H9 (cell line): ENCODE measurements around the gene CCDC154. TPM values are rescaled to one million over a fixed set of nuclear protein-coding genes. Genes with fewer than 3 reads are reported as not detected.

ENCODE experiments used
- DNase-seq: peaks from one replicate; pipeline ENCODE4 v3.0.0-alpha.2; 2017
- H2AFZ ChIP-seq: one replicate; pipeline ENCODE4 v1.6.1; 2013; ENCODE audit warnings: mild to moderate bottlenecking, low read length, control low read depth, moderate library complexity
- H2AK5ac ChIP-seq: 2 replicates; pipeline ENCODE4 v1.6.1; 2013; ENCODE audit warnings: low read length, control low read depth, mixed read lengths; ENCODE audit not compliant: insufficient read length
- H2BK120ac ChIP-seq: one replicate; pipeline ENCODE4 v1.6.1; 2013; ENCODE audit warnings: low read depth, mild to moderate bottlenecking, low read length, control low read depth, inconsistent platforms; ENCODE audit not compliant: poor library complexity, severe bottlenecking
- H2BK12ac ChIP-seq: 2 replicates; pipeline ENCODE4 v1.6.1; 2013; ENCODE audit warnings: low read length, control low read depth, mixed read lengths, low read depth; ENCODE audit not compliant: insufficient read length
- H2BK15ac ChIP-seq: 2 replicates; pipeline ENCODE4 v1.6.1; 2013; ENCODE audit warnings: low read depth, low read length, control low read depth
- H2BK20ac ChIP-seq: one replicate; pipeline ENCODE4 v1.6.1; 2013; ENCODE audit warnings: low read depth, mild to moderate bottlenecking, low read length, control low read depth, inconsistent platforms; ENCODE audit not compliant: poor library complexity, severe bottlenecking
- H2BK5ac ChIP-seq: 2 replicates; pipeline ENCODE4 v1.6.1; 2013; ENCODE audit warnings: low read length, control low read depth, mixed read lengths; ENCODE audit not compliant: insufficient read length
- H3K14ac ChIP-seq: 2 replicates; pipeline ENCODE4 v1.6.1; 2013; ENCODE audit warnings: low read length, control low read depth; ENCODE audit not compliant: insufficient read depth
- H3K18ac ChIP-seq: 2 replicates; pipeline ENCODE4 v1.6.1; 2013; ENCODE audit warnings: low read depth, mild to moderate bottlenecking, mixed read lengths, low read length, control low read depth; ENCODE audit not compliant: insufficient read length
- H3K23ac ChIP-seq: 2 replicates; pipeline ENCODE4 v1.6.1; 2013; ENCODE audit warnings: low read length, control low read depth, mixed read lengths, low read depth; ENCODE audit not compliant: insufficient read length
- H3K23me2 ChIP-seq: 2 replicates; pipeline ENCODE4 v1.6.1; 2013; ENCODE audit warnings: low read depth, mild to moderate bottlenecking, mixed read lengths, low read length, control low read depth; ENCODE audit not compliant: insufficient read length, poor library complexity, severe bottlenecking
- H3K27ac ChIP-seq: 2 replicates; pipeline ENCODE4 v1.5.1; 2013; ENCODE audit warnings: low read length, control low read depth, mixed read lengths, low read depth; ENCODE audit not compliant: insufficient read length
- H3K27me3 ChIP-seq: 2 replicates; pipeline ENCODE4 v1.6.1; 2013; ENCODE audit warnings: low read length, control low read depth, inconsistent platforms; ENCODE audit not compliant: insufficient read depth
- H3K4ac ChIP-seq: 2 replicates; pipeline ENCODE4 v1.6.1; 2013; ENCODE audit warnings: low read depth, mild to moderate bottlenecking, control low read depth, inconsistent platforms, low read length, moderate library complexity
- H3K4me1 ChIP-seq: 2 replicates; pipeline ENCODE4 v1.6.1; 2013; ENCODE audit warnings: low read length, control low read depth, inconsistent platforms; ENCODE audit not compliant: insufficient read depth
- H3K4me2 ChIP-seq: 2 replicates; pipeline ENCODE4 v1.6.1; 2013; ENCODE audit warnings: low read length, control low read depth, mixed read lengths; ENCODE audit not compliant: insufficient read length, insufficient read depth
- H3K56ac ChIP-seq: 2 replicates; pipeline ENCODE4 v1.6.1; 2013; ENCODE audit warnings: low read depth, mild to moderate bottlenecking, mixed read lengths, low read length, control low read depth; ENCODE audit not compliant: insufficient read length
- H3K79me1 ChIP-seq: 2 replicates; pipeline ENCODE4 v1.6.1; 2013; ENCODE audit warnings: low read depth, mild to moderate bottlenecking, moderate library complexity, low read length, control low read depth, inconsistent platforms; ENCODE audit not compliant: insufficient read depth, poor library complexity, severe bottlenecking
- H3K79me2 ChIP-seq: 2 replicates; pipeline ENCODE4 v1.6.1; 2013; ENCODE audit warnings: low read length, control low read depth, inconsistent platforms; ENCODE audit not compliant: insufficient read depth
- H3K9ac ChIP-seq: 2 replicates; pipeline ENCODE4 v1.6.1; 2013; ENCODE audit warnings: low read length, control low read depth, mixed read lengths; ENCODE audit not compliant: insufficient read length; ENCODE audit errors: extremely low read depth
- H3K9me3 ChIP-seq: one replicate; pipeline ENCODE4 v1.6.1; 2013; ENCODE audit warnings: low read depth, low read length, inconsistent platforms; ENCODE audit not compliant: control insufficient read depth
- H3T11ph ChIP-seq: one replicate; pipeline ENCODE4 v1.6.1; 2013; ENCODE audit warnings: mild to moderate bottlenecking, low read length, control low read depth, inconsistent platforms
- H4K20me1 ChIP-seq: one replicate; pipeline ENCODE4 v1.6.1; 2013; ENCODE audit not compliant: control insufficient read depth, insufficient read length, insufficient read depth
- H4K5ac ChIP-seq: 2 replicates; pipeline ENCODE4 v1.6.1; 2013; ENCODE audit warnings: low read depth, mild to moderate bottlenecking, mixed read lengths, low read length, control low read depth; ENCODE audit not compliant: insufficient read length
- H4K8ac ChIP-seq: replicated peaks from 2 replicates; pipeline ENCODE4 v1.6.1; 2013; ENCODE audit warnings: low read length, control low read depth, mixed read lengths, low read depth; ENCODE audit not compliant: insufficient read length
- H4K91ac ChIP-seq: 2 replicates; pipeline ENCODE4 v1.6.1; 2013; ENCODE audit warnings: low read depth, mild to moderate bottlenecking, moderate library complexity, mixed read lengths, low read length, control low read depth; ENCODE audit not compliant: insufficient read length
- H3K27ac Mint-ChIP-seq, 3 experiments: 2 replicates in 2 of 3; 3 replicates in 1 of 3; pipeline ENCODE4 v1.8.0; 2020 to 2021; ENCODE audit warnings: mixed read lengths in 3 of 3, mild to moderate bottlenecking in 1 of 3, moderate library complexity in 1 of 3
- H3K27me3 Mint-ChIP-seq: 2 replicates; pipeline ENCODE4 v1.8.0; 2021; ENCODE audit warnings: low read depth, mild to moderate bottlenecking, moderate library complexity, mixed read lengths
- H3K36me3 Mint-ChIP-seq, 3 experiments: 2 replicates in 2 of 3; 3 replicates in 1 of 3; pipeline ENCODE4 v1.8.0; 2020 to 2021; ENCODE audit warnings: low read depth in 3 of 3, mixed read lengths in 3 of 3; ENCODE audit not compliant: insufficient read depth in 1 of 3
- H3K4me1 Mint-ChIP-seq, 2 experiments: 2 replicates each; pipeline ENCODE4 v1.8.0; 2020; ENCODE audit warnings: mixed read lengths in 2 of 2
- H3K4me3 Mint-ChIP-seq, 2 experiments: 2 replicates in 1 of 2; 3 replicates in 1 of 2; pipeline ENCODE4 v1.8.0; 2020 to 2021; ENCODE audit warnings: mild to moderate bottlenecking in 2 of 2, mixed read lengths in 2 of 2, moderate library complexity in 1 of 2
- H3K9me3 Mint-ChIP-seq, 2 experiments: 2 replicates in 1 of 2; 3 replicates in 1 of 2; pipeline ENCODE4 v1.8.0; 2020; ENCODE audit warnings: mild to moderate bottlenecking in 2 of 2, mixed read lengths in 2 of 2, moderate library complexity in 1 of 2
- WGBS: extraction: QIAGEN DNeasy Blood & Tissue Kit; methylation state at CpG from one replicate; pipeline ENCODE4 v1.1.7; 2013; ENCODE audit warnings: missing lambda C conversion rate, low lambda C conversion rate, mixed read lengths; ENCODE audit not compliant: insufficient read length; ENCODE audit errors: extremely low coverage; 5-methylcytosine and 5-hydroxymethylcytosine counted together
- total RNA-seq: library from RNA; stranded (reverse); gene quantifications from 2 replicates; pipeline ENCODE4 v1.2.1, GENCODE V29; 2021
- TF ChIP-seq, protein P1 (sequence below): fragments of 200-600 bp; sonication (generic); conservative IDR thresholded peaks from 3 replicates; pipeline ENCODE4 v1.8.0; 2021; ENCODE audit warnings: antibody characterized with exemption, mild to moderate bottlenecking

Gene CCDC154
- total RNA-seq, 1 experiment from 2014 or later, result 1.3 TPM

DNA sequence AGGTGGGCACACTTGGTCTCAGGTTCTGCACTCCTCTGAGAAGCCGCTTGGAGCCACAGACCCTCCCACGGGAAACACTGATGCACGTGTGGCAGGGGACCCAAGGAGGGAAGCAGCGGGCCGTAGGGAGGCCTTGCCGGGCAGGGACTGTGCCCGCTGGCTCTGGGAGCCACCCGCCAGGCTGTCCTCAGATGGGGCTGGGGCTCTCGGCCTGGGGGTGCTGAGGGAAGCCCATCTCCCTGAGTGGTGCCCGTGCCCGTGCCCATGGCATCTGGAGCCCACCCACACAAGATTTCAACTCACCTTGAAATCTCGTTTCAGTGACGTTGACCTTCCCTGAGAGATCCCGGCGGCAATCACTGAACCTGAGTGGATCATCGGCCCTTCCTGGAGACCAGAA lies 12.6 kb upstream of the CCDC154 start:
- Histone ChIP-seq H2BK12ac (no peak overlapping the region), H4K5ac (no peak overlapping the region), H3K4ac (no peak overlapping the region), H2BK120ac (no peak overlapping the region), H2BK15ac (no peak overlapping the region), H3K23me2 (no peaks in the 10 kb centered on the region), H3K27me3 (no peaks in the 10 kb centered on the region), H2AFZ (no peak overlapping the region), H3K4me1 (no peaks in the 10 kb centered on the region), H3K9ac (no peak overlapping the region), H3K14ac (no peak overlapping the region), H3K9me3 (no peaks in the 10 kb centered on the region), H2AK5ac (no peak overlapping the region), H2BK20ac (no peak overlapping the region), H4K20me1 (no peaks in the 10 kb centered on the region), H3K4me2 (no peak overlapping the region), H4K8ac (no peak overlapping the region), H3K79me2 (no peaks in the 10 kb centered on the region), H3K23ac (no peak overlapping the region), H4K91ac (no peak overlapping the region), H3T11ph (no peak overlapping the region), H3K27ac (no peak overlapping the region), H3K18ac (no peak overlapping the region), H3K79me1 (no peaks in the 10 kb centered on the region), H2BK5ac (no peak overlapping the region), H3K56ac (no peak overlapping the region)
- Mint-ChIP-seq H3K36me3 (peaks cover 1 to 31% (median 26%) of the 10 kb centered on the region in 3 experiments; a peak in 6 of 7 replicates), H3K4me3 (no peak overlapping the region), H3K9me3 (no peaks in the 10 kb centered on the region), H3K27me3 (no peaks in the 10 kb centered on the region), H3K27ac (no peak overlapping the region), H3K4me1 (no peaks in the 10 kb centered on the region)
- WGBS, result no CpG with 5 or more reads among the region's 16 CpGs
- no peak for DNase-seq
- TF ChIP-seq, protein P1, sequence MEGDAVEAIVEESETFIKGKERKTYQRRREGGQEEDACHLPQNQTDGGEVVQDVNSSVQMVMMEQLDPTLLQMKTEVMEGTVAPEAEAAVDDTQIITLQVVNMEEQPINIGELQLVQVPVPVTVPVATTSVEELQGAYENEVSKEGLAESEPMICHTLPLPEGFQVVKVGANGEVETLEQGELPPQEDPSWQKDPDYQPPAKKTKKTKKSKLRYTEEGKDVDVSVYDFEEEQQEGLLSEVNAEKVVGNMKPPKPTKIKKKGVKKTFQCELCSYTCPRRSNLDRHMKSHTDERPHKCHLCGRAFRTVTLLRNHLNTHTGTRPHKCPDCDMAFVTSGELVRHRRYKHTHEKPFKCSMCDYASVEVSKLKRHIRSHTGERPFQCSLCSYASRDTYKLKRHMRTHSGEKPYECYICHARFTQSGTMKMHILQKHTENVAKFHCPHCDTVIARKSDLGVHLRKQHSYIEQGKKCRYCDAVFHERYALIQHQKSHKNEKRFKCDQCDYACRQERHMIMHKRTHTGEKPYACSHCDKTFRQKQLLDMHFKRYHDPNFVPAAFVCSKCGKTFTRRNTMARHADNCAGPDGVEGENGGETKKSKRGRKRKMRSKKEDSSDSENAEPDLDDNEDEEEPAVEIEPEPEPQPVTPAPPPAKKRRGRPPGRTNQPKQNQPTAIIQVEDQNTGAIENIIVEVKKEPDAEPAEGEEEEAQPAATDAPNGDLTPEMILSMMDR, result no peak
